HepG2 (cell line): ENCODE results near the gene CCDC38. TPM values are rescaled to one million over a fixed set of nuclear protein-coding genes. Genes with fewer than 3 reads are reported as not detected.

ENCODE experiments used
- ATAC-seq: fragments of 200-7000 bp; cut with Tn5 transposase; 3 replicates; pipeline ENCODE4 v1.9.1; 2020; ENCODE audit warnings: mild to moderate bottlenecking, moderate library complexity
- BruUV-seq: library from RNA; stranded (reverse); fragments of 400-500 nt; replicated peaks from 2 replicates; lab custom pipeline; 2021; lab: Mats Ljungman, UMichigan
- CTCF ChIA-PET: fragments of 300-600 bp; formaldehyde crosslinking; extraction: SDS; loops from one replicate; lab custom pipeline; 2021; ENCODE audit warnings: low total read pairs, inconsistent platforms, low intra/inter-chr PET ratio; lab: Yijun Ruan, JAX
- POLR2A ChIA-PET: fragments of 350-600 bp; sonication (Branson Sonifier 250); formaldehyde crosslinking; loops from one replicate; lab custom pipeline; 2020; ENCODE audit warnings: antibody characterized with exemption, inconsistent platforms; lab: Yijun Ruan, JAX
- DNase-seq: peaks from one replicate; pipeline ENCODE4 v3.0.0-alpha.2; 2015; ENCODE audit warnings: low spot score
- FAIRE-seq: peaks from 3 replicates; lab custom pipeline; 2011; peaks lifted over from hg19 to GRCh38; lab: Jason Lieb, UNC
- H2AFZ ChIP-seq: one replicate; pipeline ENCODE4 v1.6.1; 2011; ENCODE audit warnings: low read length, inconsistent platforms
- H3K27ac ChIP-seq: fragments of 300-600 bp; 3 replicates; pipeline ENCODE4 v1.8.0; 2011; ENCODE audit warnings: mixed run types, mild to moderate bottlenecking, mixed read lengths, low read length, inconsistent platforms; ENCODE audit not compliant: insufficient read depth; ENCODE audit errors: extremely low read length
- H3K27me3 ChIP-seq, 2 experiments: fragments of 200-600 bp in 1 of 2; 2 replicates in 1 of 2; 3 replicates in 1 of 2; pipeline versions ENCODE4 v1.6.0 to v1.8.0; 2011; ENCODE audit warnings: low read length in 2 of 2, mild to moderate bottlenecking in 2 of 2, moderate library complexity in 2 of 2, inconsistent platforms in 1 of 2; ENCODE audit not compliant: insufficient read depth in 2 of 2, control insufficient read depth in 1 of 2
- H3K36me3 ChIP-seq, 2 experiments: fragments of 200-600 bp in 1 of 2; replicated peaks in 1 of 2; 2 replicates in 1 of 2; 3 replicates in 1 of 2; pipeline versions ENCODE4 v1.5.1 to v1.8.0; 2011; ENCODE audit warnings: low read length in 2 of 2, inconsistent platforms in 1 of 2; ENCODE audit not compliant: insufficient read depth in 2 of 2, control insufficient read depth in 1 of 2
- H3K4me1 ChIP-seq: 2 replicates; pipeline ENCODE4 v1.5.1; 2012; ENCODE audit warnings: low read length, inconsistent platforms; ENCODE audit not compliant: insufficient read depth
- H3K4me2 ChIP-seq: 2 replicates; pipeline ENCODE4 v1.6.0; 2011; ENCODE audit warnings: low read depth, low read length, inconsistent platforms
- H3K4me3 ChIP-seq, 3 experiments: fragments of 200-600 bp in 1 of 3; sonication (generic), shearing (Covaris generic) in 1 of 3; replicated peaks in 1 of 3; 2 replicates each; pipeline ENCODE4 v1.5.1; 2011 to 2016; ENCODE audit warnings: low read length in 3 of 3, inconsistent platforms in 2 of 3, low read depth in 2 of 3, mild to moderate bottlenecking in 2 of 3, control low read depth in 1 of 3, mixed read lengths in 1 of 3; ENCODE audit not compliant: insufficient read depth in 1 of 3
- H3K79me2 ChIP-seq: one replicate; pipeline ENCODE4 v1.6.1; 2011; ENCODE audit warnings: low read length, inconsistent platforms; ENCODE audit not compliant: insufficient read depth
- H3K9ac ChIP-seq: 2 replicates; pipeline ENCODE4 v1.6.0; 2011; ENCODE audit warnings: mild to moderate bottlenecking, low read depth, low read length, inconsistent platforms; ENCODE audit not compliant: insufficient read depth
- H3K9me3 ChIP-seq: 2 replicates; pipeline ENCODE4 v1.5.1; 2012; ENCODE audit warnings: mild to moderate bottlenecking, low read length
- H4K20me1 ChIP-seq: 2 replicates; pipeline ENCODE4 v1.6.0; 2011; ENCODE audit warnings: inconsistent platforms, mild to moderate bottlenecking, low read length, moderate library complexity; ENCODE audit not compliant: insufficient read depth
- MTF1 ChIP-seq: sonication (generic); formaldehyde crosslinking; IDR thresholded peaks from 2 replicates; pipeline ENCODE4 v1.5.0; 2020; ENCODE audit warnings: missing genetic modification reagents
- NCOR1 ChIP-seq: fragments of 200-600 bp; sonication (generic); IDR thresholded peaks from 2 replicates; pipeline ENCODE4 v1.7.0; 2017; ENCODE audit warnings: antibody characterized with exemption, low read length, borderline replicate concordance
- NFE2L1 ChIP-seq: sonication (generic); formaldehyde crosslinking; IDR thresholded peaks from 2 replicates; pipeline ENCODE4 v1.4.0; 2020; ENCODE audit warnings: missing genetic modification reagents, mild to moderate bottlenecking, borderline replicate concordance
- PBX3 ChIP-seq: sonication (generic); formaldehyde crosslinking; IDR thresholded peaks from 2 replicates; pipeline ENCODE4 v1.8.1; 2023; ENCODE audit warnings: missing genetic modification reagents, inconsistent platforms, borderline replicate concordance
- ZBTB49 ChIP-seq: sonication (generic); formaldehyde crosslinking; IDR thresholded peaks from 2 replicates; pipeline ENCODE4 v1.4.0; 2020; ENCODE audit warnings: missing genetic modification reagents, borderline replicate concordance
- ZNF34 ChIP-seq: sonication (generic); formaldehyde crosslinking; IDR thresholded peaks from 2 replicates; pipeline ENCODE4 v1.4.0; 2020; ENCODE audit warnings: mild to moderate bottlenecking, missing genetic modification reagents, borderline replicate concordance
- WGBS: methylation state at CpG from one replicate; pipeline ENCODE4 v1.1.6; 2017; ENCODE audit warnings: low lambda C conversion rate; 5-methylcytosine and 5-hydroxymethylcytosine counted together
- in situ Hi-C: cut with HindIII; loops from 2 replicates; pipeline ENCODE4 v1.10.0; 2017; ENCODE audit warnings: low pct_unique_long_range_greater_than_20kb; ENCODE audit not compliant: extremely low pct_ligation_motif_present
- intact Hi-C: fragments of 100-400 bp; cut with micrococcal nuclease; formaldehyde crosslinking; loops from one replicate; pipeline ENCODE4 v1.10.0; 2022; ENCODE audit not compliant: unreplicated experiment
- polyA plus RNA-seq, 8 experiments: library from polyadenylated mRNA; depleted of rRNA in 3 of 8; stranded (reverse) in 7 of 8; unstranded in 1 of 8; fragments of >200 nt; fragmentation: Illumina TruSeq in 4 of 8; extraction: Trizol in 4 of 8; gene quantifications; 2 replicates each; pipeline versions ENCODE4 v1.2.1 to v1.2.3, GENCODE V29; 2011 to 2016; ENCODE audit warnings: low read depth in 4 of 8, missing spikeins in 1 of 8, mixed read lengths in 1 of 8; ENCODE audit not compliant: insufficient read depth in 1 of 8
- total RNA-seq, 5 experiments: library from RNA; depleted of rRNA; stranded (reverse); fragments of >200 nt; fragmentation: Illumina TruSeq; extraction: Trizol; gene quantifications; 2 replicates each; pipeline ENCODE4 v1.2.3, GENCODE V29; 2016; ENCODE audit warnings: low read depth in 1 of 5

CCDC38 gene
- total and polyA plus RNA-seq, 2 of the 13 experiments (the other 11 are each of a cell fraction or from before 2014, with no cell fraction given), result 0.24 to 0.32 TPM

DNA sequence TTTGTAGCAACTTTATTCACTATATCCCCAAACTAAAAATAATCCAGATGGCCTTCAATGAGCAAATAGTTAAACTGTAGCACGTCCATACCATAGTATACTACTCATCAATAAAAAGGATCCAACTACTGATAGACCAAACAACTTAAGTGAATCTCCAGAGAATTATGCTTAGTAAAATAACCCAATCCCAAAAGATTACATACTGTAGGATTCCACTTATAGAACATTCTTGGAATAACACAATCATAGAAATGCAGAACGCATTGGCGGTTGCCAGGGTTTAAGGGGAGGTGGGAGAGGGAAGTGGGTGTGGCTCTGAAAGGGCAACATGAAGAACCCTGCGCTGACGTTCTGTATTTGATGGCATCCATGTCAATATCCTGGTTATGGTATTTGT is 55.1 kb downstream of the CCDC38 start:
- ChIA-PET CTCF (no interaction called here), POLR2A (no interaction called here)
- Histone ChIP-seq H3K9me3 (peaks cover 11% of the 10 kb centered on the region), H3K4me3 (no peak overlapping the region), H3K9ac (no peak overlapping the region), H3K36me3 (no peaks in the 10 kb centered on the region), H4K20me1 (no peaks in the 10 kb centered on the region), H3K79me2 (no peaks in the 10 kb centered on the region), H2AFZ (no peak overlapping the region), H3K4me1 (peaks cover 20% of the 10 kb centered on the region), H3K4me2 (no peak overlapping the region), H3K27ac (no peak overlapping the region), H3K27me3 (no peaks in the 10 kb centered on the region; a peak in 1 of 5 replicates)
- in situ Hi-C loops, result no loop called here
- ATAC-seq (no peak), DNase-seq (no peak), FAIRE-seq (no peak)
- BruUV-seq, result no TSS peak
- intact Hi-C loops, result no loop called here
- WGBS, result 54% methylated on average over 5 of the region's 5 CpGs
- TF ChIP-seq MTF1 (CRISPR knock-in tag), result no peak
- TF ChIP-seq ZBTB49 (CRISPR knock-in tag), result no peak
- no peak for TF ChIP-seq NCOR1
- TF ChIP-seq NFE2L1 (CRISPR knock-in tag), result no peak
- TF ChIP-seq PBX3 (CRISPR knock-in tag), result no peak
- no peak for TF ChIP-seq ZNF34 (CRISPR knock-in tag)
